NCI-H2196 treated with DMSO at 0.1 percent for 48 hours (cell line): Measurements from ENCODE around the gene UMAD1.

Experiments
- DNase-seq: peaks from one replicate; lab custom pipeline; 2025; ENCODE audit not compliant: unreplicated experiment; lab: John Stamatoyannopoulos, UW

UMAD1 gene

DNA sequence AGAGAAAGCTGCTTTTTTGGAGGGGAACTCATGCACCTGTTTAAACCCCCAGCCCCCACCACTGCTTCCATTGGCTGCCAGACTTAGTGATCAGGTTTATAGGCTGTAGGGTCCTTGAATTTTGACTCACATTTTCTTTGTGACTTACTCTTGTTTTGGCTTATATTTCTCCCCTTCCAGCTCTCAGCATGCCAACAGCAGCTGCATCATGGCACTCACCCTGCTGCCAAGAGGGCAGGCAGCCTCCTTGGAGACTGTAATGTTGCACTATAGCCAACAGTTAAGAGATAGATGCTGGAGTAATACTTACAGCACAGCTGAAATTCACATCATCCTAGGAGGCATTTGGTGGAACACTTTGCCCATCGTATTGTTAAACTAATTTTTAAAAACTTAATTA is 230.0 kb downstream of the UMAD1 start:
- DNase-seq = peak; percentile 33

DNA sequence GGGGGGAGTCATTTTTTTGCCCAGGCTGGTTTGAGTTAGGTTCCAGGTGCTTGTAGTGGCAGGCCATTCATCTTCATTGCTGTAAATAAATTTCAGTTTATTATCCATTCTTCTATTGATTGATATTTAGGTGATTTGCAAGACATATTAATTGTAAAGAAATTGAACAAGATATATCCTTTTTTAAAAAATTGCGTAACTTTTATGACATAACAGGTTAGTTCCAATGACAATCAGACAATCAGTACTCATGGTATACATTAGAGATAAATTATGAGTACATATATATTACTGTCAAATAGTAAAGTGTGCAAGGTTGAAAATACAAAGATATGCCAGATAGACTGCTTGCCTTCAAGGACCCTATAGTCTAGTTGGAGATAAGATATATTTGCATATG is 235.9 kb downstream of the UMAD1 start:
- no peak for DNase-seq

DNA sequence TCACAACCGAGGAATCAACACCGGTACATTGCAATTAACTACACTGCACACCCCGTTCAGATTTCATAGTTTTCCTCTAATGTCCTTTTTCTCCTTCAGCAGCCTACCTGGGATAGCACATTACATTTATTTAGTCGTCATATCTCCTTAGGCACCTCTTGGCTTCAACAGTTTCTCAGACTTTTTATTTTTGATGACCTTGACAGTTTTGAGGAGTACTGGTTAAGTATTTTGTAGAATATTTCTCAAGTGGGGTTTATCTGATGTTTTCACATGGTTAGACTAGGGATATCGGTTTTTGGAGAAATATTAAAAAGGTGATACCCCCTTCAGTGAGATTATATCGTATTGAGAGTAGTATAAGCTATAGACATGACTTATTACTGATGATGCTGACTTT is 241.0 kb downstream of the UMAD1 start:
- no peak for DNase-seq

DNA sequence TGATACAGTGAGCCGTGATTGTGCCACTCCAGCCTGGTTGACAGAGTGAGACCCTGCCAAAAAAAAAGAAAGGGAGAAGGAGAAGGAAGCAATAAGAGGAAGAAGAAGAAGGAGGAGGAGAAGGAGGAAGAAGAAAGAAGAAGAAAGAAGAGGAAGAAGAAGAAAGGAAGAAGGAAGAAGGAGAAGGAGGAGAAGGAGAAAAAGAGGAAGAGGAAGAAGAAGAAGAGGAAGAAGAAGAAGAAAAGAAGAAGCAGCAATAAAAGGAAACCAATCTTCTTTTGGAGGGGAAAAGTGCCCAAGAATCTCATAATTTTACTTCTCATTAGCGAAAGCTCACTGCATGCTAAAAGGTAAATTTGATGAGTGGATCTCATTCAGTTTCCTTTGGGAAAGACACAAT is 242.3 kb downstream of the UMAD1 start:
- no peak for DNase-seq

DNA sequence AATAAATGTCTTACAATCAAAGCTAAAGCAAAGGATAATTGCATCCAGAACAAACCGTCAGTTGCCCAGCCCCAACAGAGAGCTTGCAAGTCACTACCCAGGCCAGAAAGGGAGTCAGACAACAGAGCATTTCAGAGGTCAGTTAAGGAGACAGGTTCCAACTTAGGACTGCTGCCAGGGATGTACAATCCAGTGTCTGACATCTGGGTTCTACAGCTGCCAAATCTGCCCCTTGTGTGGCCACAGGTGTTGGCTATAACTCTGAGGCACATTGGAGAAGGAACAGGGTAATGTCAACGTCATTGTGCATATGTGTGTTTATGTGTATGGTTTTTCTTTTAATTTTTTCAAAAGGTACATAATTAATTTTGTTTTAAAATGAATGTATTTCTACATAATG is 242.8 kb downstream of the UMAD1 start:
- peak; percentile 21 for DNase-seq

DNA sequence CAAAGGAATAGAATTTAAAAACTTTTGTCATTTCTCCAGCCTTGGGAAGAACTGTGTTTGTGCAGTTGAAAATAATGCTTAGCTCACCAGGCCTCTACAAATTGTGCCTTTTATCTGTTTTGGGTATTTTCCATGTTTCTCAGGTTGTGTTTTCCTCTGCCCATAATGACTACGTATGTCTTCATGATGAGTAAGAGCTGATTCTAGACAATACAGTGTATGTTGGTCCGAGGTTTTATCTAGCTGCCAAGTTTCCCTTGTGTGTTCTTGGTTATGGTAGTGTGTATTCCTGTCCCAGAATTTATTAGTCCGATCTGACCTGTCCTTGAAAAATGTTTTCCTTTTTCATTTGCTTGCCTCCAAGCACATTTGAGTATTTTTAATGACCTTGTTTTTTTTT is 244.3 kb downstream of the UMAD1 start:
- DNase-seq = no peak

DNA sequence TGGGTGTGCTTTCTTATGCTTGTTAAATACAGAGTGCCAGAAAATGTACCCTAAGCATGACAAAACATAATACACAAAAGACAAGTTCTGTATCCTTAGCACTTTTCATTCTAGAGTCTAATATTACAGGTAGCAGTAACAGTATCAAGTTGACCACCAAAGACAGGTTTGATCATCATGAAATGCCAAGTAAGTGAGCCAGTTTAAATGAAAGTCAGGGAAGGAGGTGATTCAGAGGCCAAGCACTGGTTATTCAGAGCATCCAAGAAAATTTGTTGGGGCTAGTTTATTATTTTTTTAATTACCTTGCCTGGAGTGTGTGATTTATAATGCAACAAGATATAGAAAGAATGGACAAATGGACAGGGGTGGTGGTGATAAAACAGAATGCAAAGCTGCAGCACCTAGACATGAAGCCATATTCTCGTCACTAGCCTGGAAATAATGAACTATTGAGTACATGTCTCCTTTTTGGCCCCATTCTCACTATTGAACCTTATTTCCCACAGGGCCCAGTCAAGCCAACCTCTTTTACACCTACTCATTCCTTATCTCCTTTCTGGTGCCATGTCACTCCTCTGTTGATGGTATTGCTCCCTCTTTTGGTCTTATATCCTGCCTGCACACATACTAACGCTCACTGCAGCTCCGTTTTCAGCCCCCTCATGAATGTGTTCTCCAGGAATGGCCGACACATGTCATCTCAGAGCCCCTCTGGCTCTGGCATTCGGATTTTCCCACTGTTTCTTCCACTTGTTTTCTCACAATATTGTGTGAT is 249.4 kb downstream of the UMAD1 start:
- no peak for DNase-seq

DNA sequence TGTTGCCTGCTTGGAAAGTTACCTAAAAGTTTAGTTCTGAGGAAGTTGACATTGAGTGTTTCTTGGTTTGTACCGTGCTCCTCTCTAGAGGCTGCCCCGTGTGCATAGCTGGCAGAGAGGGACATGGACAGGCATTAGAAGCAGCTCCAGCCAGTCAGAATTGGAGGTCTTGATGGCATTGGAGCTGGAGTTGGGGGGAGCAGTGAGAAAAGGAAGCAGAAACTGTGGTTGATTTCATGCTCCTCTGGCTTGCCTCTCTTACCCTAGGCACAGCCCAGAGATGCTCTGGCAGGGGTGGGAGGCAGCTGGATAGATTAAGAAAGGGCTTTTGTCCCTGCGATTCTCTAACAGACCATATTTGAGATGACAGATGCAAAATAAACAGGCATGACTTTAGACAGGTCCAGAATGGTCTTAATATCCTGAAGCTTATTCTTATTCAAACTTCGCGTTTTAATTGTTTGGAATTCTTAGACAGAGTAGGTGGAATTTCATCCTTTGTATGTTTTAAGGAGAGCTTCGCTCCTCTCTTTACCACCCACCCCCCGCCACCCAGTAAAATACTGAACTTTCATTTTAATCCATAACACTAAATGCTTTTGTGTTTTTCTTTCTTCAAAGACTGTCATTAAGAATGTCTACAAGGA is 254.6 kb downstream of the UMAD1 start:
- DNase-seq = no peak

DNA sequence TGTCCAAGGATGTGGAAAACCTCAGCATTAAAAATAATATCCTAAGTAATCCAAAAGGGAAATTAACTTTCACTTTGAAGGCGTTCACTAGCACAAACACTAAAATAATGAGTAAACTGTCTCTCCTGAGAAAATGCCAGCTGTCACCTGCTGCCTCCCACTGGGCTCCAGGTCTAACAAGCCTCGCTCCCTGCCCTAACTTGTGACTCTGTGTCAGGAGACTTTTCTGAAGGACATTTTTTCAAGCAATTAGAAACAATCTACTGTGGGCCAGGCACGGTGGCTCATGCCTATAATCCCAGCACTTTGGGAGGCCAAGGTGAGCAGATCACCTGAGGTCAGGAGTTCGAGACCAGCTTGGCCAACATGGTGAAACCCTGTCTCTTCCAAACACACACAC is 255.2 kb downstream of the UMAD1 start:
- DNase-seq = no peak

DNA sequence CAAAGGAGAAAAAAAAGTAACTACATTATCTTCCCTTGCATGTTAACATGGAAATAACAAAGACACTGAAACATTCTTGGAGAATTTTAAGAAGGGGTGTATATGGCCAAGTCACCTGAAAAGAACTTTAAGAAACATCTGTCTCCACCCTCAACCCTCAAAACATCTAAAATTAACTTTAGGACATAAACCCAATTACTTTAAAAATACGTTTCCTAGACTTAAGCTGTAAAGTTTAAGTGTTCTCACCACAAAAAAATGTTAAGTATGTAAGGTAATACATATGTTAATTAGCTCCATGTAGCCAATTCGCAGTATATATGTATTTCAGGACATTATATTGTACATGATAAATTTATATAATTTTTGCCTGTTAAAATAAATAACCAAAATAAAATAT is 257.0 kb downstream of the UMAD1 start:
- DNase-seq = no peak

DNA sequence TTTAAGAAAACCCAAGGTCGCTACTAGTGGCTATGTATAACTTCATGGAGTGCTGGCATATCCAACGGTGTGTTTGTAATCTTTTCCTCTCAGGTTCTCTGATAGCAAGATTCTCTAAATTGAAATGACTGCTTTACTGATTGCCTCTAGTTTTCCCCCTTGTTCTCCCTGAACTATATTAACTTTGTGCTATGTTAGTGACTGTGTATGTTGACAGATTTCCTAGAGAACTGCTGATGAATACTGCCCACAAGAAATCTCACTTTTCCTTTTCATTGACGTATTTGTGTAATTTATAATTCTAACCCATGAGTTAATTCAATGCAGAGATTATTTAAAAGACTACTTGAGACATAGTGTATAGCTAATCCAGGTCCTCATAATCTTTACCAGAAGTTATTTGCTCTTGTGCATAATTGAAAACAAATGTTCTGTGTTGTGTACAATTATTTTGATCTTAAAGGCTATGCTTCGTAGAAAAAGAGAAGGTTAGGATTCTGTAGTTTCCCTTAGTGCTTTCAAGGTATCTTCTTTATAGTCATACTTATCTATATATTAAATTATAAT is 257.5 kb downstream of the UMAD1 start:
- DNase-seq = no peak

DNA sequence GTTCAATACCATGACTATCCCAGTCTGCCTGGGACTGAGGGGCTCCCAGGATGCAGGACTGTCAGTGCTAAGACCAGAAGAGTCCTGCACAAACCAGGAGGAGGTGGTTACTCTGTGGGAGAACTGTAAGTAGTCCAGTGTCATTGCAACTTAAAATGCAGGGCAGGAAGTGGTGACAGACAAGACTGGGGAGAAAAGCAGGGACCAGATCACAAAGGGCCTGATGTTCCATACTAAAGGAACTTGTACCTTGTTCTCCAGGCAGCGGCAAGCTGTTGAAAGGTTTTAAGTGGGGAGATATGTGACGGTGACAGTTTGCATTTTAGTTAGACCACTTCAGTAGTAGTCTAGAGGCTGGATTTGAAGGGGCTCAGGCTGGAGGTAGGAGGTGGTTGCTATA is 262.3 kb downstream of the UMAD1 start:
- DNase-seq = no peak

DNA sequence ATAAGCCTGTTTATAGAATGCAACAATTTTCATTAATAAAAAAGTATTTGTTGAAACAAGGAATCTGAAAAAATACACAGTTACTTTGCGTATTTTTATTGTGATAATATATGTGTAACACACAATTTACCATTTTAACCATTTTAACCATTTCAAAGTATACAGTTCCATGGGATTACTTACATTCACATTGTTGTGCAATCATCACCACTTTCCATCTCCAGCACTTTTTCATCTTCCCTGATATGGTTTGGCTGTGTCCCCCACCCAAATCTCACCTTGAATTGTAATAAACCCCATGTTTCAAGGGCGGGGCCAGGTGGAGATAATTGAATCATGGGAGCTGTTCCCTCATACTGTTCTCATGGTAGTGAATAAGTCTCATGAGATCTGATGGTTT is 266.8 kb downstream of the UMAD1 start:
- no peak for DNase-seq

DNA sequence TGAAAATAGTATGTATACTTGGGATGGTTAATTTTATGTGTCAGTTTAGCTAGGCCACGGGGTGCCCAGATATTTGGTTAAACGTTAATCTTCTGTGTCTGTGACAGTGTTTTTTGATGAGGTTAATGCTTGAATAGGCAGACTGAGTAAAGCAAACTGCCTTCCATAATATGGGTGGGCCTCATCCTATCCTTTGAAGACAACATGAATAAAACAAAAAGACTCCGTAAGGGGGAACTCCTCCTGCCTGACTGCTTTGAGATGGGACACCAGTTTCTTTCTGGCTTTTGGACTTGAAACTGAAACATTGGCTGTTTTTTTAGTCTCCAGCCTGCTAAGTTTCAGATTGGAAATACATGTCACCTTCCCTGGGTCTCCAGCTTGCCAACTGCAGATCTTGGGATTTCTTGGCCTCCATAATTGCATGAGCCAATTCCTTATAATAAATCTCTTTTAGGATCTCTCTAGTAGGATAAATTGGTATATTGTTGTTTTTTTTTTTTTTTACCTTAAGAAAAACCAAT is 268.1 kb downstream of the UMAD1 start:
- DNase-seq = no peak

DNA sequence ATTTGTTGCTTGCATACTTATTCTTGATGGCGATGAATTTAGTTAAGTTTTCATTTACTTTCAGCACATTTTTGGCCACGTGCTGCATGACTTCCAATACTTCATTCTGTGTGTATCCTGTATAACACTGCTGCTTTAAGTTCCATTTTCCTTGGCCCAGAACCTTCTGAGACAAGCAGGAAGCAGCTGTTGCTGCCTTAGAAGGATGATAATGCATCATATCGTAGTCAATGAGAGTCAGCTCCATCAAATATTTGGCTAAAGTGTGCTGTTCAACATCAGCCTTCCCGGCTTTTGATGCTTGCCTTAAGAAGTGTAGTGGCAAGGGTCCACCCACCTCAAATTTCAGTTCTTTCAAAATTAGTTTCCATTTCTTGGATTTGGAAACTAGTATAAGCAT is 268.8 kb downstream of the UMAD1 start:
- no peak for DNase-seq

DNA sequence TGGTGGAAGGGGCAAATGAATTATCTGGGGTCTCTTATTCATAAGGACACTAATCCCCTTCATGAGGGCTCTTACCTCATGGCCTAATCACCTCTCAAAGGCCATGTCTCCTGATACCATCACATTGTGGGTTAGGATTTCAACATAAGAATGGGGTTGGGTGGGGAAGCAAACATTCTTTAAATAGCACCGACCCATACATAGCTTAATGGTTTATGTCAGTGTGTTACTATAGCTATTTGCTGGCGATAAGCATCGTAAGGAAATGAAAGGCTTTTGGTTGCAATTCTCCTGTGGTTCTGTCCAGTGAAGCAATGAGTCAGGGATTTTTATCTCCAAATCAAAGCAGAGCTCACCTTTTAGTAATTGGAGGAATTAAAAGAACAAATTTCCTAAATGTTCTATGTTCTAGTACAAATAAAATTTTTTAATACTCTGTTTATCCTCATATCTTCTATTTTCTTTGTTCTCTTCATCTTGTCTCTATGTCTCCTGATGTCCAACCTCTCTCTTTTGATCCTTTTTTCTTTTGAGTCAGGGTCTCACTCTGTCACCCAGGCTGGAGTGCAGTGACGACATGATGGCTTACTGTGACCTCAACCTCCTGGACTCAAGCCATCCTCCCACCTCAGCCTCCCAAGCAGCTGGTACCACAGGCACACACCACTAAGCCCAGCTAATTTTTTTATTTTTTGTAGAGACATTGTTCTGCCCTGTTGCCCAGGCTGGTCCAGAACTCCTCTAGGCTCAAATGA is 271.0 kb downstream of the UMAD1 start:
- no peak for DNase-seq

DNA sequence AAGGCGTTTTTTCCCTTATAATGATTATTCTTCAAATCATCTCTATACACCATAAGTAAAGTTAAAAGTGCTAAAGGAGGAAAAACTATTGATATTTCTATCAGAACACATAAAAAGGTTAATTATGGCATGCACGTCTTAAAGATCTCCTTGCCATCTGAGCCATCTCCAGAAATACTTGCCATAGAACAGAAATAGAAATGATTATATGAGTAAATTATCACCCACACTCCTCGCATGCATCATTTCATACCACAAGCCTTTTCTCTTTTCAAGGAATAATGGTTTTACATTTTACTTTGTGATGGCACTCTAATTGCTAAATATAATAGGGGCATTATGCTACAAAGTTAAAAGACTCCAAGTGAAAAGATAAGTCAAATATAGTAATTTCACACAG is 272.4 kb downstream of the UMAD1 start:
- no peak for DNase-seq

DNA sequence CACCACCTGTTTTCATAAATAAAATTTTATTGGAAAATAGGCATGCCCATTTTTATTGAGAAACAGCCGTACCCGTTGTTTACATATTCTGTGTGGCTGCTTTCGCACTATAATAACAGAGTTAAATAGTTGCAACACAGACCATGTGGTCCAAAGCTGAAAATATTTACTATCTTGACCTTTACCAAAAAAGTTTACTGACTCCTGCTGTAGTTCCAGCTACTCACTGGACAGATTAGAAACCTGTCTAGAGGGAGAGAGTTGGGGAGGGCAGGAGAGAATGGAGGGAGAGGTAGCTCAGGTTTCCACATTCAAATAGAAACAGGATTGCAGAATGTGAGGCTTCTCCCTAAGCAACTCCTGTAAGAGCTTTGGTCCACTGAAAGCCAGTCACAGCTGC is 273.0 kb downstream of the UMAD1 start:
- DNase-seq = no peak

DNA sequence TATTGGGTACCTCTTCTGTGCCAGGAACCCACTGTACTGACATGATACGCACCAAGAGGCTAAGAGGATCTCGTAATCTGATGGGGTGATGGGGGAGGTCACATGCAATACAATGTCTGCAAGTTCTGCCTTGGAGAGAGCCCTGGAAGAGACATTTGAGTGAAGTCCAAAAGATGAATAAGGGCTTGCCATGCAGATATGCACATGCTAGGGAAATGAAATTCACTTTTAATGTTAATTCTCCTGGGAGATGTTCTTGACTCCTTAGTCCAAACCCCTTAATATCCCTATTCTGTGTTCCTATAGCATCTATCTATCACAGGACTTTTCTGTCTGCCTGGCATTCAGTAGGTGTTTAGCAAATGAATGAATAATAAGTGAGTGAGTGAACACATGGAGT is 274.0 kb downstream of the UMAD1 start:
- no peak for DNase-seq

DNA sequence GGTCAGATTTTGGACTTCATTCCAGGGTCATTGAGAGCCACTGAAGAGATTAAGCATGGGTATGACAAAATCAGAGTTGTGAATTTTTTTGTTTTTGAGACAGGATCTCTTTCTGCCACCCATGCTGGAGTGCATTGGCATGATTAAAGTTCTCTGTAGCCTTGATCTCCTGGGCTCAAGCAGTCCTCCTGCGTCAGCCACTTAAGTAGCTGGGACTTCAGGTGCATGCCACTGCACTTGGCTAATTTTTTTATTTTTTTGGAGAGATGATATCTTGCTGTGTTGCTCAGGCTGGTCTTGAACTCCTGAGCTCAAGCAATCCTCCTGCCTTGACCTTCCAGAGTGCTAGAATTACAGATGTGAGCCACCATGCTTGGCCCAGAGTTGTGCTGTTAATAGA is 275.5 kb downstream of the UMAD1 start:
- no peak for DNase-seq

DNA sequence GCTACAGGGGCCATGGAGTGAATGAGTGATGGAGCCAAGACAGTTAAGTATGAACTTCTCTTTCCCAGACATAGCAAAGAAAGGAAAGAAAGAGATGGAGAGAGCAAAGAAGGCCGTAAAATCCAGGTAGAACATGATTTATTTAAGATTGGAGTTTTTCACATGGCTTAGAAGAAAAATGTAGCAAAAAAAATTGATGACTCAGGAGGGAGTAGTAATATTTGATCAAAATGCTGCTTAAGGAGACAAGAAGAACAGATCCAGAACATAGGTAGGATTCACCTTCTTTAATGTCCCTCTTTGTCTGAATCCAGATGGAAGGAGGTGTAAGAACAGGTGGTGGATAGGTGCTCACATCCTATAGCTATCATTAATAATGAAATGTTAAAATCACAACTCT is 277.0 kb downstream of the UMAD1 start:
- DNase-seq = no peak
